Astrocyte of the cerebellum (primary cell): Measurements from ENCODE around the gene CSMD2.

ENCODE experiments used
- DNase-seq: peaks from one replicate; pipeline ENCODE4 v3.0.0-alpha.2; 2011; ENCODE audit warnings: low read depth
- H3K4me3 ChIP-seq: 2 replicates; pipeline ENCODE4 v1.5.1; 2011; ENCODE audit warnings: mild to moderate bottlenecking, low read depth, low read length, moderate library complexity
- CTCF ChIP-seq: IDR thresholded peaks from 2 replicates; pipeline ENCODE4 v1.5.1; 2012; ENCODE audit warnings: low read length, low read depth, moderate library complexity, mild to moderate bottlenecking; ENCODE audit errors: missing control alignments
- in situ Hi-C: cut with HindIII; loops from 2 replicates; pipeline ENCODE4 v1.10.0; 2017; ENCODE audit warnings: low sequenced_read_pairs

CSMD2 gene

DNA sequence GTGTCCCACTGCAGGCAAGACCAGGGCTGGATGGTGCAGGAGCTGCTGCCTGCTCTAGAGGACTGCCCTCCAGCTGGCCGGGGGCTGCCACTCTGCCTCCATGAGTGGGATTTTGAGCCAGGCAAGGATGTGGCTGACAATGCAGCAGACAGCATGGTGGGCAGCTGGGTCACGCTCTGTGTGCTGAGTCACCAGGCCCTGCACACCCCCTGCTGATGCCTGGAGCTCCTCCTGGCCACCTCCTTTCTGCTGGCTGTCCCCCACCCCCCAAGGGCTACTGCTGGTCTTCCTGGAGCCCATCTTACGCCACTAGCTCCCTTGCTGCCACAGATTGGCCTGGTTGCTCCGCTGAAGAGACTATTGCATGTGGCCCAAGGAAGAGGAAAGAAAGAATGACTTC is 696.5 kb downstream of the CSMD2 start:
- no peak overlapping the region for H3K4me3 ChIP-seq
- no peak for DNase-seq
- in situ Hi-C loops: no loop called here
- TF ChIP-seq CTCF: no peak

DNA sequence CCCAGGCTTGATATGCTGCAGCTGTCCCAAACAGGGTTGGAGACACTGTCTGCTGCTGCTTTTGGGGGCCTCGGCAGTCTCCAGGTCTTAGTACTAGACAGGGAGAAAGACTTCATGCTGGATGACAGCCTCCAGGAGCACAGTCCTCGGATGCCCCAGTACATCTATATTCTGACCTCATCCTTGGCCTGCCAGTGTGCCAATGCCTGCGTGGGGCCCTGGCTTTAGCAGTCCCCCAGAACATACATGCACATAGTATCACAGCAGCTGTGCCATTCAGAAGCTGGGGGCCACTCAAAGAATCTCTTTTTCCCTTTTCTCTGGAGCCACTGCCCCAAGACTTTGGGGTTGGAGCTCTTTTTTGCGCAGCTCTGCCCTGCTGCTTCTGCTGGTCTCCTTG is 697.0 kb downstream of the CSMD2 start:
- DNase-seq: no peak
- H3K4me3 ChIP-seq: no peak overlapping the region
- in situ Hi-C loops: no loop called here
- no peak for TF ChIP-seq CTCF

GRCh38 chr1:33466159-33466558 is 698.9 kb downstream of the CSMD2 start:
- no peak for TF ChIP-seq CTCF
- no peak for DNase-seq
- in situ Hi-C loops: no loop called here
- H3K4me3 ChIP-seq: no peak overlapping the region

GRCh38 chr1:33465316-33465715 is 699.7 kb downstream of the CSMD2 start:
- in situ Hi-C loops: no loop called here
- no peak for DNase-seq
- no peak for TF ChIP-seq CTCF
- no peak overlapping the region for H3K4me3 ChIP-seq

DNA sequence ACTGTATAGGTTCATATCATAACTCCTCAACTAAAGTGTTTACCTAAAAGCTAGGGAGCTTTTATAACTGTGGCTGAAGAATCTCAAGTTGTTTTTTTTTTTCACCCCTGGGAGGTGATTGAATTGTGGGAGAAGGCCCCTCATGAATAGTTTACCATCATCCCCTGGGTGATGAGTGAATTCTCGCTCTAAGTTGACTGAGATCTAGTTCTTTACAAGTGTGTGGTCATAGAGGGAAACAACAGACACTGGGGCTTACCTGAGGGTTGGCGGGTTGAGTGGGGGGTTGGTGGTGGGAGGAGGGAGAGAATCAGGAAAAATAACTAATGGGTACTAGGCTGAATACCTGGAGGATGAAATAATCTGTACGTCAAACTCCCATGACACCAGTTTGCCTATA is 700.5 kb downstream of the CSMD2 start:
- in situ Hi-C loops: no loop called here
- DNase-seq: no peak
- no peak overlapping the region for H3K4me3 ChIP-seq
- TF ChIP-seq CTCF: no peak
